Sciatic nerve (tissue), 2 donors: ENCODE results near the gene MTFR1L. TPM values are rescaled to one million over a fixed set of nuclear protein-coding genes. Genes with fewer than 3 reads are reported as not detected.

Experiments
- ATAC-seq: fragments of 200-7000 bp; cut with Tn5 transposase; one replicate; pipeline ENCODE4 v1.9.1; 2020; ENCODE audit warnings: mild to moderate bottlenecking, moderate library complexity
- DNase-seq: peaks from one replicate; pipeline ENCODE4 v3.0.0-alpha.2; 2020; ENCODE audit warnings: low spot score
- intact Hi-C: fragments of 100-400 bp; cut with DNase I; formaldehyde crosslinking; loops from one replicate; pipeline ENCODE4 v1.14.2; 2022
- total RNA-seq: library from RNA; stranded (reverse); fragmentation: NEBNext Ultra II Directional; extraction: Animal tissue kit (Norgen Biotek cat#: 25700); gene quantifications from one replicate; pipeline ENCODE4 v1.2.1, GENCODE V29; 2021
- donor health status: DM: no; HTN: no; CAD: no.
- donor health status: DM: no; HTN: no; CAD: no.

MTFR1L gene
- total RNA-seq, 1 donor from 2014 or later = 65.4 TPM

- ATAC-seq = no peak
- DNase-seq = no peak
- intact Hi-C loops = loop anchor here (5.0 kb wide), 1 partner anchor 192 kb away; no protein-coding TSS in a partner anchor
These were observed 15.3 kb upstream of the MTFR1L start for GRCh38 chr1:25804244-25804963.

DNA sequence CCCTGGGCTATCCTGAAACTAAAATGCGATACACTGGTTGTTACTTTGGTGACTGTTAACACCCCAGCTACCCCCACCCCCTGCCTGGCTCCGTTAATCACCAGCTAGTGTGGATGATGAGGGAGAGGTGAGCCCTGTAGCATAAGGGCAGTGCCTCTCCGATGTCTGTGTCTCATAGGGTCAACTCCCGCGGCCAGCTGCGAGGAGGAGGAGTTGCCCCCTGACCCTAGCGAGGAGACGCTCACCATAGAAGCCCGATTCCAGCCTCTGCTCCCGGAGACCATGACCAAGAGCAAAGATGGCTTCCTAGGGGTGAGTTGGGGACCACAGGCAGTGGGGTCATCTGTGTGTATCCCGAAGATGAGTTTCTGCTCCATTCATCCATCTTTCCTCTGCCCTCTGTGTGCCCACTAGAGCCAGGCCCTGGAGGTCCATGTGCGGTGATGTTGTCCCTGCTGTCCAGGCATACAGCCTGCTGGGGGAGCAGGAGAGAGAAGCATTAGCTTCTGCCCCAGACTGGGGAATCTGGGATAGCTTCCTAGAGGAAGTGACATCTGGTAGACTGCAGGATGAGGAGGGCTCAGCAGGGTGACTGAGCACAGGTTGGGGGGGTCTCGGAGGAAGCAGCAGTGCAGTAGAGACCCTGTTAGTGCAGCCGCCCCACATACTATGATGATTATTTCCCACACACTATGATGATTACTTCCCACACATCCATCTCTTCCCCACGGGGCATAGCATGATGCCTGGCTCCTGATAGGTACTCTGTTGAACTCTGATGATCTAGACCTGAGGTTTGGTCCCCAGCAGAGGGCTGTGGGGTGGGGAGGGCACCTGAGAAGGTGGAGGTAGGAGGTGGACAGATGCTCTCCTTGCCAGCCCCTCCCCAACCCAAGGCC lies 14.5 kb upstream of the MTFR1L start:
- peak; percentile 3 for ATAC-seq
- DNase-seq = no peak
- intact Hi-C loops = loop anchor here (5.0 kb wide), 1 partner anchor 193 kb away; no protein-coding TSS in a partner anchor

DNA sequence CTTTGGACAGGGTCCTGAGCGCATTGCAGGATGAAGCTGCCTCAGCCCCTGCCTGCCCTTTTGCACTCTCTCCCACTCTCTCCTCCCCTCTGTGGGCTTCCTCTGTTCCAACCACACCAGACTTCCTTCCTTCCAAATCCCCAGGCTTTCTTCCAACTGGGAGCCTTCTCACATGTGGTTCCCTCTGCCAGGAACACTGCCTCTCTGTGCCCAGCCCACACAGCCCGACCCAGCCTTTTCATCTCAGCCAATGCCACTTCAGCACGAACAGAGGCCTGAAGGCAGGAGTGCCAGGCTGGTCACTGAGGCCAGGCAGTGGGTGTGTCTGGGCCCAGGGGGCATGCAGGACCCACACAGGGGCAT lies 13.9 kb upstream of the MTFR1L start:
- intact Hi-C loops = no loop called here
- ATAC-seq (peak; percentile 53), DNase-seq (no peak)

- ATAC-seq (peak; percentile 32), DNase-seq (no peak)
- intact Hi-C loops = no loop called here
These were observed 13.3 kb upstream of the MTFR1L start for GRCh38 chr1:25806418-25806817.

DNA sequence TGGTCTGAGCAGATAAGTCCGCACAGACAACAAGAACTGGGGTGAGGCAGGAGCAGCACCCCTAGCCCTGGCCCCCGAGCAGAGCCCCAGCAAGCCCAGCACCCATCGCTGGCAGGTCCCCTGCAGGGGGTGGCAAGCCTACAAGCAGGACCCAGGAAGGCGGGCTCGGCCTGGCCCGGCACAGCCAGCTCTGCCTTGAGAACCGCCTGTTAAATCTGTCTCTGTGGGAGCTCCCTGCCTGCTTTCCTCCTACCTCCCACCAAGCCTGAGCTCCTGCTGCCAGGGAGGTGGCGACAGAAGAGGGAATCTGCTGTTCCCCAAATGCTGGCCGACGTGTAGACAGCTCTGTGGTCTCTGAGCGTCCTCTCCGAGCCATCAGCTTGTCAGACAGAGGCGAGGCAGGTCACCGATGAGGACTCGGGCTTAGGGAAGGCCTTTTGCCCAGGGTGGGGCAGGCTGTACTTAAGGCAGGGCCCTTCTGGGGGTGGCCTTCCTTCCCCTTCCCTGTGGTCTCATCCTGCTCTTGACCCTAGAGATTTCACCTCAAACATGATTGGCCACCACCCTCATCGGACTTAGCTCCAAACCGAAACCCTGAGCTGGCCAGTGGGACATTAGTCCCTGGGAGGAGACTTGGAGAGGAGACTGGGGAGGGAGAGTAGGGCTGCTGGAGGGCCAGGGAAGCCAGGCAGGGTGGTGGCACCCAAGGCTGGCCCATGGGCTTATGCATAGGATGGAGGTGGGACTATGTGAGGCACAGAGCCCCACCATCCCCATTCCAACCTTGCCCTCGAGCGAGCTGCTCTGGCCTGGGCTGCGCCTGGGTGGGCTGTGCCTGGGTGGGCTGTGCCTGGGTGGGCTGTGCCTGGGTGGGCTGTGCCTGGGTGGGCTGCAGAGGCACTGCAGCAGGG lies 12.0 kb upstream of the MTFR1L start:
- intact Hi-C loops = no loop called here
- ATAC-seq = no peak
- DNase-seq = no peak

DNA sequence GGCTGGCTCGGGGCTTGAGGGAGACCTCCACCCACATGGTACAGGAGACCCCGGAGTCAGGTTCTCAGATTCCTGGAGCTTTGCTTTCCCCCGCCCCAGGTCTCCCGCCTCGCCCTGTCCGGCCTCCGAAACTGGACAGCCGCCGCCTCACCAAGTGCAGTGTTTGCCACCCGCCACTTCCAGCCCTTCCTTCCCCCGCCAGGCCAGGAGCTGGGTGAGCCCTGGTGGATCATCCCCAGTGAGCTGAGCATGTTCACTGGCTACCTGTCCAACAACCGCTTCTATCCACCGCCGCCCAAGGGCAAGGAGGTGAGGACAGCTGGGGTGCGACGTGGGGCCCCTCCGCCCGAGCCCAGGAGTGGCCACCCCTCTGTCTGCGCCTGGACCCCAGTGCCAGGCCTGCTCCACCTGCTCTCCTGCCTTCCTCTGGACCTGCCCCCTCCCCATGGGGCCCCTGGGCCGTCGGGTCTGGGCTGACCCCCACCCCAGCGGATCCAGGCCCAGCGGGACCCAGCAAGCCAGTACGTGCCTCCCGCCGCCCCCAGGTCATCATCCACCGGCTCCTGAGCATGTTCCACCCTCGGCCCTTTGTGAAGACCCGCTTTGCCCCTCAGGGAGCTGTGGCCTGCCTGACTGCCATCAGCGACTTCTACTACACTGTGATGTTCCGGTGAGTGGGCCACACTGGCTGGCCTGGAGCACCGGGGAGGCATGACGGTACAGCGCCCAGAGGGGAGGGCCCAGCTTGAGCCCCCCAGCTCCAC lies 11.1 kb upstream of the MTFR1L start:
- DNase-seq (no peak), ATAC-seq (no peak)
- intact Hi-C loops = no loop called here

GRCh38 chr1:25809283-25809926 lies 10.3 kb upstream of the MTFR1L start:
- intact Hi-C loops = no loop called here
- ATAC-seq = no peak
- DNase-seq = no peak

- intact Hi-C loops = no loop called here
- no peak for DNase-seq
- peak; percentile 13 for ATAC-seq
These were observed 9.8 kb upstream of the MTFR1L start for GRCh38 chr1:25809929-25810328.

DNA sequence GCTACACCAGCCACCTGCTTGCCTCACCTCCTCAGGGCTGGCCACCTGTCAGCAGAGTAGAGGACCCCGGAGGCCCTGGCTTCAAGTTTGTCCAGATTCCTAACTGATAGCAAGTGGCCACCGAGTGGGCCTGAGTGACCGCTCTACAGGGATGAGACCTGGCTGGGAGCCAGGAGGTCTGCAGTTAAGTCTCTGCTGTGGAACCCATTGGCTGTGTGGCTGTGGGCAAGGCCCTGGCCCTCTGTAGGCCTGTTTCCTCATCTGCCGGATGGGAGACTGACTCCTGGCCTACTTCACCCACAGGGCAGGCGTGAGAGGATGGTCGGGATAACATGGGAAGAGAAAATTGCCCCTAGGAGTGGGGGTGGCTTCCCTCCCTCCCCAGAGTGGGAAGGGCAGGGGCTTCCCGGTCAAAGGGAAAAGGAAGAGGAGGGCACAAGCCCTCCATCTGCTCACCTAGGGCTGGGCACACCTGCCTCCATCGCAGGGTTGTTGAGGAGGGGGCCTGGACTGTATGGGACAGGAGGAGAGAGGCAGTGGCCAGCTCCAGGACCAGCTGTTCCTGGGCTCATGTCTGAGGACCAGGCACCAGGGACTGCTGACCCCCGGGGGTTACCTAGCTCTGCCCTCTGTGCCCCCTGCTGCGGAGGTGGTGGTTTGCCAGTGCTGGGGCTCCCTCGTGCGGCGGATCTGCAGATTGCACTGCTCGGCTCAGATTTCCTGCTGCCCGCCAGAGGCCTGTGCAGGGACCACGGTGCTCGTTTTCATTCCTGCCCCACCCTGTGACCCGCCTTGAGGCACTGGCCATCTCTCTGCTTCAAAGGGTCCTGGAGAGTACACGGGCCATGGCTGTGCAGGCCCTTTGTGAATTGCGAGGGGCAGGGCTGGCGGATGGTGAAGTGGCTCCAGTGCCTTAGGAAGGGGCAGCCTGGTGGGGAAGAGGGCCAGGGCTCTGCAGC lies 9.1 kb upstream of the MTFR1L start:
- intact Hi-C loops = no loop called here

GRCh38 chr1:25811384-25812082 lies 8.2 kb upstream of the MTFR1L start:
- intact Hi-C loops = no loop called here
- DNase-seq = no peak
- ATAC-seq = no peak

More for the DNA sequence above, 9.1 kb upstream of the MTFR1L start:
- peak; percentile 87 for DNase-seq
- ATAC-seq = peak; percentile 71

DNA sequence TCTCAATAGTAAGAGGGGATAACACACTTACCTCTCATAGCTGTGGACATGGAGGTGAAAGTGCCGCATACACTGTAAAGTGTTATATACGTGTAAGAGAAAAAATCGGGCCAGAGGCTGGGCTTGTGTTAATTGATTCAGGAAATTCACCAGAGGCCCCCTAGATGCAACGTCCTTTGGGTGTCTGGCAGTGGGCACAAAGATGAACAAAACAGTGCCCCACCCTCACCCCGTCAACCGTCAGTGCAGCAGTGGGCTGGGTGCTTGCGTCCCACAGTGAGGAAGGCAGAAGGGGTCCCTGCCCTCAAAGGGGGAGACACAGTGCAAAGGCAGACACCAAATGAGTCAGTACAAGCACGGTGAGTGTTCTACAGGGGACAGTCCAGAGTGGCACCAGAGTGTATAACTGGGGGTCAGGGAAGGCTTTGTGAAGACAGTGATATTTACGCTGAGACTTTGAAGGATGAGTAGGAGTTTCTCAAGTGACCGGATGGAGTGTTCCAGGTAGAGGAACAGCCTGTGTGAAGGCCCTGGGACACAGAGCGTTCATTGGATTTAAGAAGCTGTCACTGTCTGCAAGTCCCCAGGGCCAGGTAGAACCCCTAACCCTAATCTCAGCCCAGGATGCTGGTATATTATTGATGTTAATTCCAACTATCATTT lies 6.6 kb upstream of the MTFR1L start:
- ATAC-seq (no peak), DNase-seq (no peak)
- intact Hi-C loops = no loop called here

DNA sequence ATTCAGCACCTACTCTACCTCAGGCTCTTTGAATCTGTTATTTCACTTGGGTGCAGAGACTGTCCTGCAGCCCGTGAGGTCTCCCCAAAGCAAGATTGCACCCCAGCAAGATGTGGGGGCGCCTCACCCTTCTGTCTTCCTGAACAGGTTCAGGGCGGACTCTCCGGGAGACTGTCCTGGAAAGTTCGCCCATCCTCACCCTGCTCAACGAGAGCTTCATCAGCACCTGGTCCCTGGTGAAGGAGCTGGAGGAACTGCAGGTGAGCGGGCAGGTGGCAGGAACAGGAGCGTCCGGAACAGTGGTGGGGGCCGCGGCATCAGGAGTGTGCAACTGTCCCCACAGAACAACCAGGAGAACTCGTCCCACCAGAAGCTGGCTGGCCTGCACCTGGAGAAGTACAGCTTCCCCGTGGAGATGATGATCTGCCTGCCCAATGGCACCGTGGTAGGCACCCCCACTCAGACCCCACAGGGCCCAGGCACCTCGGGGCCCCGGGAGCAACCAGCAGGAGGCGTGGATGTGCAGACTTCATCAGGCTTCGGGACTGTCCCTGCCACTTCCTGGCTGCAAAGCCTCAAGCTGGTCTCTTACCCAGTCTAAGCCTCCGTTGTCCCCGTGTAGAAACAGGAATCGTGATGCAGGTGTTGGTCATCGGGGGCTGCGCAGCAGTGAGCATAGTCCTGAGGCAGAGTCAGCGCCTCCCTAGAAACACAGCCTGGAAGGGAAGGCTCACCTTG lies 5.9 kb upstream of the MTFR1L start:
- intact Hi-C loops = no loop called here
- ATAC-seq (no peak), DNase-seq (no peak)

DNA sequence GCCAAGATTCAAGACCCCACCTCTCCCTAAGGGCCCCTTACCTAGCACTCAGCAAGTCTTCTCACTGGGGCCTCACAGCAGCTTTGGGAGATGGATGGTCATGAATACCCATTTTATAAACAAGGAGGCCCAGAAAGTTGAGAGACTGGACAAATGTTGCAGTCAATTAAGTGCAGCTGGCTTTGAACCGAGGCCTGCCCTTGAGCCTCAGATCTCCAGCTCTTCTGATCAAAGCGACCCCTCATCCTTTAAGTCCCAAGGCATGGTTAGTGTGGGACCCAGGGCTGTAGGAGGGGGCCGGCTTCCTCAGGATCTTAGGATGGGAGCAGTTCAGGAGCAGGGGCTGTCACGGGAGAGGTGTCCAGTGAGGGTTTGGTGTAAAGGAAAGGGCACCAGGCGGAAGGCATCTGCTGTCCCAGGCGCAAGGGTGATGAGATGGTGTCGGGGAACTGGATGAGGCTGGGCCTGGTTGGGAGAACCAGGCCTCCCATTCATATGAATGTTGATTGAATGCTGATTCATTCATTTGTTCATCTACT lies 5.1 kb upstream of the MTFR1L start:
- no peak for DNase-seq
- no peak for ATAC-seq
- intact Hi-C loops = no loop called here

GRCh38 chr1:25815208-25816111 lies 4.3 kb upstream of the MTFR1L start:
- intact Hi-C loops = no loop called here
- DNase-seq = no peak
- no peak for ATAC-seq
